Neural cell (in vitro differentiated cells): Measurements from ENCODE around the gene GHRL.

Experiments
- CTCF ChIP-seq: fragments of 450-650 bp; IDR thresholded peaks from 2 replicates; pipeline ENCODE4 v1.5.1; 2014; ENCODE audit warnings: antibody characterized with exemption, mild to moderate bottlenecking, moderate library complexity; ENCODE audit not compliant: poor library complexity, severe bottlenecking
- EP300 ChIP-seq: fragments of 450-650 bp; conservative IDR thresholded peaks from 2 replicates; pipeline ENCODE4 v1.6.1; 2014; ENCODE audit warnings: antibody characterized with exemption, mild to moderate bottlenecking, moderate library complexity; ENCODE audit not compliant: poor library complexity, severe bottlenecking
- EZH2 ChIP-seq: fragments of 200-600, 300-800 bp; shearing (Covaris generic), sonication (generic); IDR thresholded peaks from 2 replicates; pipeline ENCODE4 v1.6.1; 2014; ENCODE audit warnings: antibody characterized with exemption, low read length, borderline replicate concordance, mild to moderate bottlenecking; ENCODE audit not compliant: insufficient read depth, poor library complexity, severe bottlenecking
- MXI1 ChIP-seq: fragments of 450-650 bp; conservative IDR thresholded peaks from 2 replicates; pipeline ENCODE4 v1.6.1; 2014; ENCODE audit warnings: antibody characterized with exemption, mild to moderate bottlenecking; ENCODE audit not compliant: poor library complexity, severe bottlenecking
- POLR2AphosphoS5 ChIP-seq: IDR thresholded peaks from 2 replicates; pipeline ENCODE4 v1.6.1; 2012
- RAD21 ChIP-seq: fragments of 450-650 bp; conservative IDR thresholded peaks from 2 replicates; pipeline ENCODE4 v1.6.1; 2014; ENCODE audit warnings: antibody characterized with exemption, mild to moderate bottlenecking, moderate library complexity
- SMC3 ChIP-seq: fragments of 450-650 bp; conservative IDR thresholded peaks from 2 replicates; pipeline ENCODE4 v1.6.1; 2014; ENCODE audit warnings: antibody characterized with exemption, mild to moderate bottlenecking, moderate library complexity; ENCODE audit not compliant: poor library complexity
- TAF1 ChIP-seq: IDR thresholded peaks from 2 replicates; pipeline ENCODE4 v1.6.1; 2012; ENCODE audit warnings: low read depth

DNA sequence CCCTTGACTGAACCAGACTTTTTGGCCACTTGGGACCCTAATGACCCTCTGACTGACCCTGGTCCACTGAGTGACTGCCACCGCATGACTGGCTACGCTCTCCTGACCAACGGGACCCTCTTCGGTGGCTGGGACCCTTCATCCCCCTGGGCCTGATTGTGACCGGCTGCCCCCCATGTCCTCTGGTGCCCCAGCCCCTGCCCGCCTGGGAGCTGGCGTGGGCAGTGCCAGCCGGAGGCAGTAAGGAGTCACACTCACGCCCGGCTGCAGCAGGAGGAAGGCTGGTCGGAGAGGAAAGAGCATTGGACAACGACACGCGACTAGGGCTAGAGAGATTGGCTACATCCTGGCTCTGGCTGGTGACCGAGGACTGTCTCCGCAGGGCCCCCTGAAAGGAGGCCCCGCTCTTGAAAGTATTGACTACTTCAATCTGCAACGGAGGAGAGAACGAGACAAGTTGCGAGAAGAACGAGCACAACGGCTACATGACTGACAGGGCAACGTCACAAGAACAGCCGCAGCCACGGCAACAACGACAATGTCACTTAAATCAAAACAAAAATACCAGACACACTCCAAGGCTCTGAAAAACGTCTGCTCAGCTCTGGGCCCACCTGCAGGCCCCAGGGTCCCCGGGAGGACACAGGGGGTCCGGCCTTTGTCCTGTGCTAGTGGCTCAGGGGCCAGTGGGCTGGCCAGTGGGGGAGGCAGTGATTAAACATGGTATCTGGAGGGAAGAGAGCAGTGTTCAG, 43.3 kb upstream of the GHRL start:
- TF ChIP-seq EZH2 (no peak), CTCF (no peak), TAF1 (no peak), POLR2AphosphoS5 (peak; percentile 35), RAD21 (no peak), MXI1 (no peak), EP300 (peak; percentile 34), SMC3 (no peak)
